BLaER1 treated with 17β-estradiol and CSF1 and Interleukin-3, amounts not matched to agents 10 nM and 100 nM (cell line): ENCODE results near the gene IFITM1.

Source experiments
- H3K27ac ChIP-seq, 11 experiments: shearing (Covaris generic); formaldehyde crosslinking; 2 replicates each; pipeline ENCODE4 v1.8.1; 2022
- H3K27me3 ChIP-seq, 11 experiments: shearing (Covaris generic); formaldehyde crosslinking; 2 replicates each; pipeline ENCODE4 v1.8.1; 2022
- H3K36me3 ChIP-seq, 11 experiments: shearing (Covaris generic); formaldehyde crosslinking; 2 replicates each; pipeline ENCODE4 v1.8.1; 2022
- H3K4me1 ChIP-seq, 10 experiments: shearing (Covaris generic); formaldehyde crosslinking; 2 replicates each; pipeline ENCODE4 v1.8.1; 2022
- H3K4me2 ChIP-seq, 11 experiments: shearing (Covaris generic); formaldehyde crosslinking; 2 replicates each; pipeline ENCODE4 v1.8.1; 2022
- H3K4me3 ChIP-seq, 10 experiments: shearing (Covaris generic); formaldehyde crosslinking; 2 replicates each; pipeline ENCODE4 v1.8.1; 2022
- H3K9ac ChIP-seq, 11 experiments: shearing (Covaris generic); formaldehyde crosslinking; 2 replicates each; pipeline ENCODE4 v1.8.1; 2022
- H3K9me3 ChIP-seq, 11 experiments: shearing (Covaris generic); formaldehyde crosslinking; replicated peaks in 1 of 11; 2 replicates each; pipeline ENCODE4 v1.8.1; 2022
- H4K20me1 ChIP-seq, 11 experiments: shearing (Covaris generic); formaldehyde crosslinking; 2 replicates each; pipeline ENCODE4 v1.8.1; 2022
- Cebpa-rat ChIP-seq, 11 experiments: shearing (Covaris generic); IDR thresholded peaks; 2 replicates each; pipeline ENCODE4 v1.8.1; 2022

Gene IFITM1

GRCh38 chr11:363948-364761, 50.3 kb downstream of the IFITM1 start:
- Histone ChIP-seq H3K9ac (no peak overlapping the region), H3K27ac (no peak overlapping the region), H3K9me3 (peaks cover 17 to 24% (median 19%) of the 10 kb centered on the region in 11 experiments), H3K4me2 (peak overlapping the region in 3 of 11 experiments; percentile 8 to 32 (median 16); a peak in 4 of 22 replicates), H3K27me3 (peaks cover 17 to 27% (median 21%) of the 10 kb centered on the region in 11 experiments), H4K20me1 (peaks cover 0 to 7% (median 0%) of the 10 kb centered on the region in 11 experiments; a peak in 2 of 22 replicates), H3K4me3 (no peak overlapping the region), H3K4me1 (peaks cover 0 to 44% (median 19%) of the 10 kb centered on the region in 10 experiments; a peak in 14 of 20 replicates), H3K36me3 (no peaks in the 10 kb centered on the region)
- no peak for TF ChIP-seq Cebpa-rat (IDR thresholded peaks at IDR 0.05)
